DMS153 (cell line): ENCODE results near the gene ALKAL2.

Experiments used
- DNase-seq: peaks from one replicate; lab custom pipeline; 2025; lab: John Stamatoyannopoulos, UW

The ALKAL2 gene

GRCh38 chr2:270861-271260 lies 17.0 kb downstream of the ALKAL2 start:
- no peak for DNase-seq

- DNase-seq: no peak
Measured at GRCh38 chr2:269356-270030, 18.4 kb downstream of the ALKAL2 start.

DNA sequence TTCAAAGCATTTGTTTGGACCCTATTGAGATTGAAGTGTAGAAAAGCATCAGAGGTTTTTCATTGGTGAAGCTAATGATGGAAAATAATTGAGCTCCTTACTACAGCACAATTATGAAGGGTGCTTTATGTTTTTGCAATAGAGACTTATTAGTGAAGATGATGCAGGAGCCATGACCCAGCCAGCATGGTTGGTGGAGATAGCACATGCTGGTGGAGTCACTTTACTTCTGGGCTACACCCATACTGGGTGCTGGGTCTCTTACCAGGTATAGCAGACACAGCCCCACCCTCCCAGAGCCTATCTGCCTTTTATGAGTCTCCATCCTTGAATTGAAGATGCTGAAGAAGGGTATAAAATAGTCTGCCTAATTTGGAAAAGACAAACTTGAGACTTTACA lies 19.6 kb downstream of the ALKAL2 start:
- DNase-seq: no peak

GRCh38 chr2:264493-265468 lies 23.1 kb downstream of the ALKAL2 start, which contains the start of gene ACP1:
ACP1 (plus strand) TSS chr2:264947; CDS start chr2:264965, 18 bp downstream.
- peak; percentile 86 for DNase-seq

DNA sequence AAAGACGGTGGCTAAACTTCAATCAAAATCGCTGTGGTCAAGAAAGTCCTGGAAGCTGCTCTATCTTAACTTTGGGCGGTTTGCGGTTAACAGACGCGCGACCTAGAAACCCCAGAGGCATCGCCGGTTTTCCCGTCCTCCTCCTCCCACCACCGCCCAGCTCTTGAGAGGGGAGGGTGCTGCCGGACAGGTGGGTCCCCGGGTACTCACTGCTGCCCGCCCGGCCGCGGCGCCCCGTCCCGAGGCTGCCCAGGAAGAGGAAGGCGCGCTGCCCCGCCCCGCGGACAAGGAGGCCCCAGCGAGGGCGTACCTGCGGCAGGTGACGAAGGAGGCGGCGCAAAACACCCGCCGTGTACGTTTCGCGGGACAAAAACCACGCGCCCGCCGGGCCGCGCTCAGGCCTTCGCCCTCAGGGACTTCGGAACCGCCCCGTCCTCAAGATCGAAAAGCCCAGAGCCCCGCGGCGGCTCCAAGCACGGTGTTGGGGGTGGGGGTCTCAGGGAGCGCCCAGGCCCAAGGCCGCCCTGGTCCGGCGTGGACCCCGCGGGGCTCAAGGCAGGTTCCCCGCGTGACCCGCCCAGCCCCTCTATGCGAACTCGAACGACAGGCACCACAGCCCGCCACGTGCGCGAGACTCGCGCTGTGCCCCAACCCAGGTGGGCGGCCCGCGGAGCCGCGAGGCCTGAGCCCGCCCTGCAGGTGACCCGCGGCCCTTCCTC lies 24.0 kb downstream of the ALKAL2 start, which contains the start of gene SH3YL1:
TSS of gene SH3YL1 (minus strand) at position 259 of the 719 bp plus-strand sequence. CDS start at position 211, 48 bp downstream.
- DNase-seq: no peak

DNA sequence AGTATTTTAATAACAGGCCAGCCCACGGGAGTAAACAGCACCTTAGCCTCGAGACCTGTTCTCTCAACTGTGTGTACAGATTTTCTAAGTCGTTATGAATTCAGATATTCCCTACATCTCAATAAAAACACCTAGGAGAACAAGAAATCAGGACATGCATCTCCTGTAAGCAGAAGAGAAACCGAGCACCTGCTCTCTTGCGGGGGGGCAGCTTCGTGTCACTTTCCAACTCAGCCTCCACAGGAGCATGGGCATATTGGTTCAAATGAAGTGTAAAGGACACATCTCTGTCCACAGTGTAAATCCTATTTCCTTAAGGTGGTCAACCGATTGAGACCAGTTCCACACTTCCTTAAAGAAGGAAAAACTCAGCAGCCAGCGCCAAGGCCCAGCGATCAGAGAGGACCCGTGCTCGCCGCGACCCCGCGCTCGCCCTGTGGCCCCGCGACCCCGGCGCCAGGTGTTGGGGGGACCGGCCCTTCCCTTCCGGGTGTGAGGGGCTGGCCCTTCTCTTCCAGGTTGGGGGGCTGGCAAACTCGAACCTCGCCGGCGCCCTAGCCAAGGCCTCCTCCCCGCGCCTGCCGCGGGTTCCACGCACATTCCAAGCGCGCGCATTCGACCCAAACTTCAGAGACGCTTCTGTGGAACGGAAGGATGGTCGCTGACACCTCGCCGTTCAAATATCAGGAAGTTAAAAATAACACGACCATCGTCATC lies 24.7 kb downstream of the ALKAL2 start:
- DNase-seq: no peak

DNA sequence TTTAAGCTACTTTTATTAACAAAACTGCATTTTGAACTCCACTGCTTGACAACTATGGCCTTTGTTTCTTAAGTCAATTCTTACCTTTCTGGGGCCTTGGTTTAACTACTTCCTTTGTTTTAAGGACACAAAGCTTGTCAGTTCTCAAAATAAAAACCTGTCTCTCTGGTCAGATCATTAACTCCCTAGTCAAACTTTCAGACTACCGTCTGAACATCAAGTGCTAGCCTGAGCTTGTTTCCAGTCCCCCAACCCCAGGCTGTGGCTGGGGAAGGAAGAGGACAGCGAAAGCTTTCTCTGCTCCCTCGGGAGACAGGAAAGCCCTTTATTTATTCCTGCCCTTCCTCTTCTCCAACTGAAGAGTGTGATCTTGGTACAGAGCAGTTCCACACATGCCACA lies 25.8 kb downstream of the ALKAL2 start:
- DNase-seq: no peak

DNA sequence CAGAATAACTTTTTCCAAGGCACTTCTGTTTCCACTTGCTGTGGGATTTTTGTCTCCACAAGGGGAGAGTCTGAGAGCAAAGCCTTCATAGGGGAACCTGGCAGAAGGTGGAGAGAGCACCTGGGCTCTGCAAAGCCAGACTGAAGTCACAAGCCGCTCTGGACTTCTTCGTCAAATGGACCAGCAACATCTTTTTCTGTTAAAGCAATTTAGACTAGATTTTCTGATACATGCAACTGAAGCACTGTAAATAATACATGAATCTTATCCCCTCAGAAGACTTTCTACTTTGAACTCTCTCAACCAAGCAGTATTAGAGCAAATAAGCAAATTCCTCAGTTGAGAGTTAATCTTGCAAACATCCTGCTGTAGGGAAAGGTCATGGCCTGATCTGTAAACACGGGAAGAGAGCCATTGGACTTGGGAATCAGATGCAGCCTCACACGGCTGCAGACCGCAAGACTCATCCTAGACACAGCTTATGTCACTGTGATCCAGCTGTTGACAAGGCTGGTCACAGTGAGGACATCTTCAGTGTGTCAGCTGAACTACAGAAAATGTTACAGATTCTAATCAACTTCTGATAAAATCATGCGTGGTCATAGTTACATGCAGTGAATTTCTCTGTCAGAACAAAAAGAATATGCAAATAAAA lies 27.3 kb downstream of the ALKAL2 start:
- DNase-seq: no peak

DNA sequence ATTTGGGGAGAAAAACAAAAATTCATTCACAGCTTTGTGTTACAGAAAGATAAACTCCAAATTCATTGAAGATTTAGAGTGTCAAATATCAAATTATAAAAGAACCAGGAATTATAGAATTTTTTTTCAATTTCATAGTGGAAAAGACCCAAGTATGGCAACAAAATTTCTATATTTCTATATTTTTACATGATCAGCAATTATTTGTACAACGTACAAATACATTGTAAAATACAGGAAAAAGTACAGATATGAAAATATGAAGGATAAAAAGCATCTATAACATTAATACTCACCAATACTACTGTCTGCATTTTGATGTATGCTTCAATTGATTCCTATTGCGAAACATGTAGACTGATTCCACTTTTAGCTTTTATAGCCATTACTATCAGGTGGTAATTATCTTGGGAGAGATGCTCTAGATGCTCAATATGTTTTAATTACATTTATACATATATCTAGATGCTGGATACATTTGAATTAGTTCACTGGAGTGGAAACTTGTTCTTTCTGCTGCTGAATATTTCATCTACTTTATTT lies 28.0 kb downstream of the ALKAL2 start:
- DNase-seq: no peak

GRCh38 chr2:258933-259332 lies 29.0 kb downstream of the ALKAL2 start:
- no peak for DNase-seq

- no peak for DNase-seq
Measured at GRCh38 chr2:257842-258241, 30.0 kb downstream of the ALKAL2 start.

DNA sequence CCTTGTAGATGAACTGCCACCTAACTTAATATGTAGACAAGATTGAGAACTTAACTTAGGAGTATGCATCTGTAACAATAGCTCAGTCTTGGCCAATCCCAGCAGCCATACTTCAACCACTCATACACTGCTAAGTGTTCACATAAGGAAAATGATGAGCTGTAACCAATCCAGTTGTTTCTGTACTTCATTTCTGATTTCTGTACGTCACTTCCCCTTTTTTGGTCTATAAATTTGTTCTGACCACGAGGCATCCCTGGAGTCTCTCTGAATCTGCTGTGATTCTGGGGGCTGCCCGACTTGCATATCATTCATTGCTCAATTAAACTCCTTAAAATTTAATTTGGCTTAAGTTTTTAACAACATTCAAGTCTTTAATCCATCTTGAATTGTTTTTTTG lies 30.5 kb downstream of the ALKAL2 start:
- DNase-seq: no peak

DNA sequence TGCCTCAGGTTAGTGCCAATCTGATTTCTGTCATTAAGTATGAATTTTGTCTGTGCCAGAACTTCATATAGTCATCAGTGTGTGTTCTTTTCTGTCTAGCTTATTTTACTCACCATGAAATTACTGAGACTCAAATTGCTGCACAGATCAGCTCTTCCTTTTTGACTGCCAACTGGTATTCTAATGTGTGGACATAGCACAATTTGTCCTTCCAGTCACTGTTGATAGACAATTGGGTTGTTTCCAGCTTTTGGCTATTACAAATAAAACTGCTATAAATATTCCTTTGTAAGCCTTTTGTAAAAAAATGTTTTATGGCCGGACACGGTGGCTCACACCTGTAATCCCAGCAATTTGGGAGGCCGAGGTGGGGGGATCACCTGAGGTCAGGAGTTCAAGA lies 31.8 kb downstream of the ALKAL2 start:
- DNase-seq: no peak

DNA sequence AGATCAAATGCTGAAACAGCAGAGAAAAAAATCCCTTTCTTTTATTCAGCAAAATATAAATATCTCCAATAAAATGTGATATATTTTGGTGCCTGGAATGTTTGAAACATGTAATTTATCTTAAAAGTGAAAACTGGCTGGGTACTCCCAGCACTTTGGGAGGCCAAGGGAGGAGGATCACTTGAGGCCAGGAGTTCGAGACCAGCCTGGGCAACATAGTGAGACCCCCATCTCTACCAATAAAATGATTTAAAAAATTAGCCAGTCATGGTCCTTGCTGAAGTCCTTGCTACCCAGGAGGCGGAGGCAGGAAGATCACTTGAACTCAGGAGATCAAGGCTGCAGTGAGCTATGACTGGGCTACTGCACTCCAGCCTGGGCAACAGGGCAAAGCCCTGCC lies 32.7 kb downstream of the ALKAL2 start:
- DNase-seq: no peak

- DNase-seq: no peak
Measured at GRCh38 chr2:254241-254640, 33.6 kb downstream of the ALKAL2 start.

DNA sequence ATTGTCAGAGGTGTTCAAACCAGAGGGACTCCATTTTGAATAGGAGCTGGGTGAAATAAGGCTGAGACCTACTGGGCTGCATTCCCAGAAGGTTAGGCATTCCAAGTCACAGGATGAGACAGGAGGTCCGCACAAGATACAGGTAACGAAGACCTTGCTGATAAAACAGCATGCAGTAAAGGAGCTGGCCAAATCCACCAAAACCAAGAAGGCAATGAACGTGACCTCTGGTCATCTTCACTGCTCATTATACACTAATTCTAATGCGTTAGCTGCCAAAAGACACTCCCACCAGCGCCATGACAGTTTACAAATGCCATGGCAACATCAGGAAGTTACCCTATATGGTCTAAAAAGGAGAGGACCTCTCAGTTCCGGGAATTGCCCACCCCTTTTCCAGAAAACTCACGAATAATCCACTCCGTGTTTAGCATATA lies 34.7 kb downstream of the ALKAL2 start:
- no peak for DNase-seq

- DNase-seq: no peak
Measured at GRCh38 chr2:252001-252602, 35.8 kb downstream of the ALKAL2 start.

- DNase-seq: no peak
Measured at GRCh38 chr2:249538-250042, 38.3 kb downstream of the ALKAL2 start.

DNA sequence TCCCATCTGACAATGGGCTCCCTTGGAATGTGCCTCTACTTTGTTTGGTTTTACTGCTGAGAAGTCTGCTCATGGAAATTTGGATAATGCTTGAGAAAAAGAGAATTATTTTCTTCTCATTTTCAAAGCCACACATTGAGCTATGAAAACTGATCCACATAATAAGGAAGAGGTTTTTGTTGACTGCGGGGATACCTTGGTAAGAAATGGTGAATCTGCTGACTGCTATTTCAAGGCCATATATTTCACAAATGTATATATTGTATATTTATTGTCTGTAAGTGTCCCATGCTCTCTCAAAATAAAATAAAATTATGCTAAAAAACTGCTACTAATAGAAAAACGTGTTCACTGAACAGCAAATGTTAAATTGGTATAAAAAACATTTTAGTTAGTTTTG lies 39.2 kb downstream of the ALKAL2 start:
- DNase-seq: no peak

DNA sequence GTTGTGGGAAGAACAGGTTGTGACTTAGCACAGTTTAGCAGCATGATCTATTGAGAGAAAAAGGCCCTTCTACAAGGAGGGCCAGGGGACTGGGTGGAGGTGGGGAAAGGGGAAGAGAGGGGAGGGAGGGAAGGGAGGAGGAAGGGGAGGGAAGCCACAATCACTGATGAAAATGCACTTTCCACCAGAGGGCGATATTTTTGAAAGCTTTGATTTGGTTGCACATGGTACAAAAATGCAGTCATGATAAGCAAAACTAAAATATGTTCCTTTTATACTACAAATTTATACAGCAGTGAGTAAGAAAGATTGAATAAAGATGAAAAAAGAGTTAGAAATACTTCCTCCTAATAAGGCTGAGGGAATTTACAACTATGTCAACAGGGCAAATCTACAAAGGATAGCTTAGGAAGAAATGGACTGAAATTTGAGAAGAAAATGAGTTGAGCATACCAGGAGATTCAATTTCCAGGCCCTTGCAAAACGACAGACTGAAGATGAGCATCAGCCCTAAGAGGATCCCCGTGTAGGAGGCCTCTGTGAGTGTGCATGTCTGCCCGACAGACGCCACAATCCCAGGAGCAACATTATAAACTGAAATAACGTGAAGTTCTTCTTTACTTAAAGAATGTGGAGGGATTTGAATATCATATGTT lies 41.3 kb downstream of the ALKAL2 start:
- no peak for DNase-seq
